IPS-NIHi11 (cell line): Measurements from ENCODE around the gene EML6.
"Not testable (repeated sequence)": the region's sequence is repeated elsewhere in the genome, so short reads cannot be mapped to it uniquely, and the experiment has no call there.

Experiments
- DNase-seq: peaks from one replicate; pipeline ENCODE4 v3.0.0; 2012; ENCODE audit warnings: mixed read lengths, low spot score

EML6 gene

DNA sequence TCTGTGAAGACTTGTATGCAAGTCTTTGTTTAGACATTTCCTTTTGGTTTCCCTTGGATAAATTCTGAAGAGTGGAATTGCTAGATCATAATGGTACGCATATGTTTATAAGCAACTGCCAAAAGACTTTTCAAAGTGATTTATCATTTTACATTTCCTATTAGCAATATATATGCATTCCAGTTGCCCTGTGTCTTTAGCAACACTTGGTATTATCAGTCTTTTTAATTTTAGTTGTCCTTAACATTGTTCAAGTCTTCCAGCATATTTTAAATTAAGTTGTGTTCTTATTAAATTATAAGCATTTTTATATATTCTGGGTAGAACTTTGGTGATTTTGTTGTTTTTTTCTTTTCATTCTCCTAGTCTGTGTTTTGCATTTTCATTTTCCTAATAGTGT is 81.8 kb downstream of the EML6 start:
- DNase-seq: no peak

DNA sequence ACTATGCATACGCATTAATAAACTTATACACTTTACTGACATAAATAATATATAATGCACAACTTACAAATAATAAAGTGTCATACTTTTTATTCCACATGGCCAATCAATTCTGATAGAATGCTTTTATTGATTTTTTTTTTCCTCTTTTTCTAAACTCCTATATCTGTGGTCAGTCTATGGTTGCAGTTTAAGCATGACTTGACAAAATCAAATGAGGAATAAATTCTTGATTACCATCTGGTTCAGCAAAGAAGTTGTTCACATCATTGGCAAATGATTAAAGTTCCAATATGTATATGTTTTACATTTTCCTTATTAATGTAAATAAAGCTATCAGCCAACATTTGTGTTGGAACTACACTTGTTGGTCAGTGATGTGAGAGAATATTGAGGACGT is 83.5 kb downstream of the EML6 start:
- DNase-seq: no peak

DNA sequence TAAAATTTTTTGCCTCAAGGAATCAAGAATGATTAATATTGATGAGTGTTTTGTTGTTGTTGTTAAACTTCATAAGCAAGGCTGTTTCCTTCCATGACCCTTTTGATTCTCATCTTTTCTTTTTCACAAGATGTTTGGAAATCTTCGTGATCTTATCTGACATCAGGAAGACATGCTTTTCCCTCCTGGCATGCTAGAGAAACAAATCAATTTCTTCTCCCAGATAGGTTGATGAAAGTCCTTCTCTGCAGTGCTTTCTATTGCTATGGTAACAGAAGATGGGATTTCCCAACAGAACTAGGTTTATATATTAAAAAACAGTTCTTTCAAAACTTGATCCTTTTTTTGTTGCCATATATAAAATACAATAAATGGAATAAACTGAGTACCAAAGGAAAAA is 85.2 kb downstream of the EML6 start:
- no peak for DNase-seq

DNA sequence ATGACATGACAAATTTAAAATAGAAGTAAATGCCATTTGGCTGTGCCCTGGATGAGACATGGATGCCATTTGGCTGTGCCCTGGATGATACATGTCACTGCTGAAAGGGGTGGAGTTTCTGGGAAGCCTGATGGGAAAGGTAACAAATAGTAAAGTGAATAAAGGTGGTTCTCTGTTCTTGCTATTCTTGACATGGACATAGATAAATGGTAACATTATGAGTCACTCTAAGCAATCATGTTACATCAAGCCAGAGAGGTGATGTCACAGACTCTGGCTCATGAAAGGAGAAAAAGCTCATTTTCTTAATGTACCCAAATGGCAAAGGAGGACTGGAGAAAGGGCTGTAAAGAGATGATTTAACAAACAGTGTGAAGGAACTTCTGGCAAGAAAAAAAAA is 86.4 kb downstream of the EML6 start:
- no peak for DNase-seq

DNA sequence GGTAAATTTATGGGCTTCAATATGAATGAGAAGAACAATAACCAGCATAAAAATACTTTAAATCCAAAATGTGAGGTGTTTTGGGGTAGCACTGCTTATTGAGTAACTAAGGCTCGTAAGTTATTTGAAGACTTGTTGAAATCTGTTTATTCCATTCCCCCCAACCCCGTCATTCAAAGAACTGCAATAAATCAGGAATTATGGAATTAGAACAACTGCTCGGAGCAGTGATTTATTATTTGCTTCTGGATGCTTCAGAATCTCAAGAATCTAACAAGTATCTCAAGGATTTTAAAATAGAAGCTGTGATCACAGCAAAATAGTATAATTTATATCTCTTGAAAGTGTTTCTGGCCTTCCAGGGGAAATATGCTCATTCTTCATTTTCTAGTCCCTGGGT is 86.8 kb downstream of the EML6 start:
- no peak for DNase-seq

DNA sequence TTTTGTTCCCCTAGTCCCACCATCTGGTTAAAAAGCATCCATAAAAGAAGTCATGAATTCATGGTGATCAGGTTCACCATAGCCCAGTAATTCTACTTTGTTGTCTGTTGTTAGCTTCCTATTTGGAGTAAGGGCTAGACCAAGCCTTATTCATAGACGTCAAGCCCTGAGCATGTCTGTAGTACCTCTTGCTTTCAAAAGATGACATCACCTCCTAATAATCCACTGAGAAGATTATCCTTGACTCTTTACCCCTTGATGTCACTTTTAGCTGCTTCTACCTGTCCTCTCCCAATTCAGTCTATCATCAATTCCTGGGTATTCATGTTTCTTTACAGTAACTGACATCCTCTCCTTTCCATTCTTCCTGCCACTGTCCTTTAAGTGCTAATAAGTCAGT is 90.1 kb downstream of the EML6 start:
- DNase-seq: no peak

DNA sequence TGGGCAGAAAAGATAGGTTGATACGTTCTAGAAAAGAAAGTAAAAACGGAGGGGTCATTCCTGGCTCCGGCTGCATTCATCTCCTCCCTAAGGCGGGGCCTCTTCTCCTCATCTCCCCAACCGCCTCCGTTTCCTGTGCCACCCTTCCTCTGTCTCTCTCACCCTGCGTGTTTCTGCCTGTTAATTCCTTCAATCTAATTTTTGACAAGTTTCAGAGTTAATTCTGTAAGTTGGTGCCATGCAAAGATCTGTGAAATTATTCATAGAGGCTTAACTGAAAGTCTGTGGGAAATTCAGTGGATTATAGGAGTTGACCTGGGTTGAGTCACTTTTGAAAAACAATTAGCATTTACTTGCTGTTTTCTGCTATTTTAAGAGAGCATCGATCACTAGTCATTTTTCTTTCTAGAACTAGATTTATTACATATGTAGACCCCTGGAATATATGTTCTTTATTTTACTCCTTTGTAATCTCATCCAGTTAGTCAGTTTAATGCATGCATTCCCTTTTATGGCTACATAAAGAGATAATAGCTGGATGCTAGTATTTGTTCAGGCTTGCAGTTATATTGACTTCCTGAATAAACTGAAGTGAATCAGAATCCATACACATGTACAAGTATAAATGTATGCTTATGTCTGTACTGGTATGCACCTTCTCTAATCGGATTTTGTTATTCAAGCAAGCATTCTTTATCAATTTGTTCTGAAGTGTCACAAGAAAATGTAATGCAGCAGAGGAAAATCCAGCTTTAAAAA is 91.1 kb downstream of the EML6 start:
- DNase-seq: no peak

DNA sequence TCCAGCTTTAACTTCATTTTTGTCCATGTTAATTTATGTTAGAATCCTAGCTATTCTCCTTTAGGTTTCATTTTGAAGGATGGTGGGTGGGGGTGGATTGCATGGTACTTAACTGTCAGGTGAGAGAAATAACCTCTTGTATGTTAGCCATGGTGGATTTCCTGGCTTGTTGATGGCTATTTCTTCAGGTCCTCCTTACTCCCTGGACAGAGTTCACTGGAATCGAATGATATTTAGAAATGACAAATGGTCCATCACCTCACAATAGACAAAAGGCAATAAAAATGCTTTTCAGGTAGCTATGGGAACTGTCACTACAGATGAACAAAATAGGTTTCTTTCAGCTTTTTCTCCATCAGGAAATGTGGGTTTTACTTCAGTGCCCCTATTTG is 91.7 kb downstream of the EML6 start:
- no peak for DNase-seq

DNA sequence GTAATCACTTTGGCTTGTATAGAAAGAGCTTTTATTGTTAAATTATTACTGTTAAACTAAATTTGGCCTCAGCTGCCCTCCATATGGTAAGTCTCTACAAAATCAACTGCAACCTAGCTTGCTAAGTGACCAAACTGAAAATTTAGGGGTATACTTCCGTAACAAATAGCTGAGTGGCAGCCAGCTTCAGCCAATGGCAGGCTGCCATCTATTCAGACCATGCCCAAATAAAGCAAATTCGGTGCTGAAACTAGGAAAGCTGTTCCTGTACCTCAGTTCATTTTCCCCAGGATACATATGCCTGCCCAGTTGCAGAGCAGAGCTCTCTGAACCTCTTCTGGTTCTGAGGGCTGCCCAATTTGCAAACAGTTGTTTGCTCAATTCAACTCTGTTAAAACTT is 94.8 kb downstream of the EML6 start:
- no peak for DNase-seq

DNA sequence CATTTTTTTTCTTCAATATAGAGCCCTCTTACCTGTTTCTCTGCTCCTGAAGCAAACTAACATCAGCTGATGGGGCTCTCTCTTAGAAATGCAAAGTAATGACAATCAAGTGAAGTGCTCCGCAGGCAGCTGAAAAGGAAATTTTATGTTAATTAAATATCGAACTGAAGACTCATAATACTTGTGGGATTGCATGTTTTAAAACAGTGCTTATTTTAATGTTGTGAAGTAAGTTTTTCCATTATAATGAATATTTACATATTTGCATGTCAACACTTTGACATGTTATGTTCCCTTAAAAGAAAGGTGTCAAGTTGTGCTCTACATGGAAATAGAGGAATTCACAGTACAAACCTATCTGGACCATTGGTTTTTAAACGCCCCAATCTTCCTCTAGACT is 97.1 kb downstream of the EML6 start:
- no peak for DNase-seq

DNA sequence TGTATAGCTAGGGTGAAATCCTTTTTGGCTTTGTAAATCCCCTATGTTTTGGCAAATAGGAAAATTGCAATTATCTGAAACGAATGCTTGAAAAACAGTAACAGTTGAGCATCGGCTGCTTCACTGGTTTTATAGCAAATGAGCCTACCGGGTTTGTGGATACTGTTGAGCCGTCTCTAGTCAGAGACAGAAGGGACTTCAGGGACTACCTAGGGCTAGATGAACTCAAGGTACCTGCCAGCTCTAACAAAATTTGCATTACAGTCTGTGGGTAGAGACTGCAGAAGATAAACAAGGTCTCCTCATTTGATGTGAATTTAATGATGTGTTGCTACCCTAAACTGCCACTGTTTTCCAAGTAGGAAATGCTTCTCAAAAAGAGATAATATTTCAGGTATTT is 101.1 kb downstream of the EML6 start:
- no peak for DNase-seq

DNA sequence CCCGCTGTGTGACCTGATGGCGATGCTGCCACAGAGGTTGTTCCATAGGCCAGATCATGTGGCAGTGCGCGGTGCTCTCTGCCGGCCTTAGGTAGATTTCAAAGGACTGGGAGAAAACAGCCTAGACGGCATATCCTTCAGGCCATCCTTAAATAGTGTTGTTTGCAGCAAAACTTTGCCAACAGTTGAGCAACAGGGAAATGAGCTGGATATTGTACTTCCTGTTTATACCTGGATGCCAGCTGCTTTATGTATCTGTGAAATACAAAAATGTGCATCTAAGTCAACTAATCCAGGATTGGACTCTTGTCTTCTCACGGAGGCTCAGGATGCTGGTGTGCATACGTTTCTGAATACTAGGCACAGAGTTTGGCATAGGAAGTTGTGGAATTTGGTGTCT is 107.1 kb downstream of the EML6 start:
- no peak for DNase-seq

DNA sequence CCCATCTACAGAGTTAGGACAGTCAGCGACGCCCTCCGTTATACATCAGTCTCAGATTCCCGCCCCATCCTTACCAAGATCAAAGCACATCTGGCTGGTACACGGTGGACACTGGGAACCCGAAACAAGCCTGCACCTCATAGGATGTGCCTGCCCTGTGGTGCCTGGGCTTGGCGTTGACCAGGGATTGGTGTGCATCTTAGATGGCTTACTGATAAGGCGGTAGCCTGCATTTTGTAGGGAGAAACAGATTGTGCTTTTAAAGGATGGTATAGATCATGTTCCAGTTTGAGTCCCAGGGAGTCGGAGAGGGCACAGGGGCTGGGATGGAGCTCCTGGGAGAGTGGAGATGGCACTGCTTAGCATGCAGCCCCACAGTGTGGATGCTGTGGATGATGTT is 108.0 kb downstream of the EML6 start:
- DNase-seq: no peak

DNA sequence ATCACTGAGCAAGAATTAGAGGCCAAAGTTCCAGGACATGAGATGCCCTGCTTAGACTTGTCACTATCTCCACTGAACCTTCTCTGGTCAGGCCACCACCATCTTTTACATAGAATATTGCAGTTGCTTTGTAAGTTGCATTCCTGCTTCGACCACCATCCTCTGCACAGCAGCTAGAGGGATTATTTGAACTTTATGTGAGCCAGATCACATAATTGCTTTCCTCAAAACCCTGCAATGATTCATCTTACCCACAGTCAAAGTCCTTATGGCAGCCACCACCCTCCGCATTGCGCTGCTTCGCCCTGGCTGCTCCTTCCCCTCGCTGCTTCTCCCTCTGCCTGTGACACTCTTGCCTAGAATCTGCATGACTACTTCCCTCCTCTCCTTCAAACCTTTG is 111.3 kb downstream of the EML6 start:
- DNase-seq: no peak

DNA sequence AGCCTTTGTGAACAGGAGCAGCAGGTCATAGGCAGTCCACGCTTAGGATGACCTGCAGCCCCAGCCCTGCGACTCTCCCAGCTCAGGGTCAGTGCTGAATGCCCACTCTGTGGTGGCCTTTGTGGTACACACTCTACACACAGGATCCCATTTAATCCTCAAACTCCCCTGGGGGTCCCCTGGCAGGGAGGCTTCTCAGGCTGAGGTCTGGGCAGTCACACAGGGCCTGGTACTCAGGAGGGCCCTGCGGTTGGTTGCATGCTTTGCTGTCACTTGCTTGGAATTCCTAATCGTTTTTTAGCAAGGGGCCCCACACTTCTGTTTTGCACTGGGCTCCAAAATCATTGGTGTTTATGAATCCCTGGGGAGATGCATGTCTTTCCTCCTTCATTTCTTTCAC is 113.0 kb downstream of the EML6 start:
- DNase-seq: no peak

DNA sequence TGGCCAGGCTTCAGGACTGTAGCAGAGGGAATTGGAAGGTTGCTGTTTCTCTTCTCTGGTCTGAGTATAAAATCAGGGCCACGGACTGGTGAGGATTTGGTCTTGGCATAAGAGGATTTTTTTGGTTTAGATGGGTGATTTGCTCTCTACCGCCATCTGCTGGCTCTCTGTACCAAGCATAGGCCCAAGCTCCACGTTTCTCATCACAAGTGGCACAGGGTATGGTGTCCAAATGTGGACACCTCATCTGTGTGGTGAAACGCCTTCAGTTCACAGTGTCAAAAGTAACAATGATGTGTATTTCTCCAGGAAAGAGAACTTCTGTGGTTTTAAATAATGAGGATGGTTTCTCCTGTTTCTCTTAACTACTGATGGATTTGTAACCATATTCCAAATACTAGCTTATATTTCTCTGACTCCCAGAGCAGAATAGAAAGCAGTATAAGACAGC is 115.1 kb downstream of the EML6 start:
- DNase-seq: peak; percentile 79

DNA sequence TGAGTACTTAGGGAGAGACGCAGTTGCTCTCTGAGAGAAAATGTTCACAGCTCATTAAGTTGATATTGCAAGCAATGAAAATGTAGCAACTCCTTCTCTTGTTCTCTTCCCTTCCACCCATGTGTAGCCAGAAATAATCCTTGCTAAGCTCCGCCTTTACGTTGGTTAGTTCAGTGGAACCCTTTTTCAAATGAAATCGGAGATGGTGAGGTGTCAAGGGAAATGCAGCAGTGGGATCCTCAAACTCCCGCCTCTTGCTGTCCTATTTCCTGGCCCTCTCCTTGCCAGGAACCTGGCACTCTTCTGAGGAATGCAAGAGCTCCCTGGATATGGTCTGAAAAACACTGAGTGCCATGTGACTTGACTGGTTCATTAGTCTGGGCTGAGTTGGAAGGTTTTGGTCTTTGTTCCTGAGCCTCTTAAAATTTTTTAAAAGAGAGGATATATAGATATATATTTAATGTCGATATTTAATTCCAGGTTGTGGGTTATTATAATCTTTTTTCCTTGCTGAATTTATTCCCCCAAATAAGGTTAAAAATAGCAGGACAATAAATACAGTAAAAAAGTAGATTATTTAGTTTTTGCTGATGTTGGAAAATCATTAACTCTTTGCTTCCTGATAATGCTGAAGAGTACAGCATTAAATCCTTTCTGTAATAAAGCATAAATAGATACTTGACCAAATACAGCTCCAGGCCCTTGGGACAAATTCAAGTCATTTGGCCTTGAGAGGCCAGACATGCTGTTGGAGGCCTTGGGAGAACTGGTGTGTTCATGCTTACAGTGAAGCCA is 116.2 kb downstream of the EML6 start:
- peak; percentile 22 for DNase-seq

DNA sequence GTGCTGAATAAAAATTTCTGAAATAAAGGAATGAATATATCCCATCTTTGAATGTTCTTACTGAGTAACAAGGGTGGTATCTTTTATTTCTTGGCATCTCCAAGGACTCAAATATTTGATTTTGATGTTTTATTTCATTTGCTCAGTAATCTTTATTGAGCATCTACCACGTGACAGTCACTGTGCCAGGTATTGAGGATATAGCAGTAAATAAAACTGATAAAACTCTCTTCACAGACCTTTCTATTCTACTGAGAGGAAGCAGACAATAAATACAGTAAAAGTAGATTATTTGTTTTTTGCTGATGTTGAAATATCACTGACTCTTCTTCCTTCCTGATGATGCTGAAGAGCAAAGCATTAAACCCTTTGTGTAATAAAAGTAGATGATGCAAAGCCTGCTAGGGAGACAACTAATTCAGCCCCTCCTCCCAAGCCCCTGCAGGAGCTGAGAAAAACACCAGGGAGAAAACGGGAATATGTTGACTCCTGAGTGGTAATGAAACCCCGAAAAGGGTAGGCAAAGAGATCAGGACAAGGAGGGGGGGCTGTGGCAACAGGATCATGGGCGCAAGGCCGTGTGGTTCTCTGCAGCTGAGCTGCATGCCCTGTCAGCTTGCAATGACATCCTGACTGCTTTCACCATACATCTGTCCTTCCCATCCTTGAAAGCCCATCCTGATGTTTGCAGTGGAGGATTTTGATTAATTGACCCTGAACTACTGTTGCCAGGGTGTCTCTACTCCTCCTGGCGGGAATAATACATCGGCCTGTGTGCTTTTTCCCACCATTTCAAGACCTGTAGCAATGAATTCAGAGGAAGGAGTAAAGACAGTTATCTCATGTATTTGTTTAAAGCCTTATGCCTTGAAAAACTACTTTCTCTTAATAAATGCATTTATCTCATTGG is 117.4 kb downstream of the EML6 start:
- no peak for DNase-seq

DNA sequence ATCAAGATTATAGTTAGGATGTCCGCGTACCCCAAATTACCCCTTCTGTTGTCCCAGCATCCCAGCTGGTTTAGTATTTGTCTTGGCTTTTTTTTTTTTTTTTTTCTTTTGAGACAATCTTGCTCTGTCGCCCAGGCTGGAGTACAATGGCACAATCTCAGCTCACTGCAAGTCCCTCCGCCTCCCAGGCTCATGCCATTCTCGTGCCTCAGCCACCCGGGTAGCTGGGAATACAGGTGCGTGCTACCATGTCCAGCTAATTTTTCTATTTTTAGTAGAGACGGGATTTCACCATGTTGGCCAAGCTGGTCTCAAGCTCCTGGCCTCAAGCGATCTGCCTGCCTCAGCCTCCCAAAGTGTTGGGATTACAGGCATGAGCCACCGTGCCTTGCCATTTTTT is 118.0 kb downstream of the EML6 start:
- DNase-seq: not testable (repeated sequence)

DNA sequence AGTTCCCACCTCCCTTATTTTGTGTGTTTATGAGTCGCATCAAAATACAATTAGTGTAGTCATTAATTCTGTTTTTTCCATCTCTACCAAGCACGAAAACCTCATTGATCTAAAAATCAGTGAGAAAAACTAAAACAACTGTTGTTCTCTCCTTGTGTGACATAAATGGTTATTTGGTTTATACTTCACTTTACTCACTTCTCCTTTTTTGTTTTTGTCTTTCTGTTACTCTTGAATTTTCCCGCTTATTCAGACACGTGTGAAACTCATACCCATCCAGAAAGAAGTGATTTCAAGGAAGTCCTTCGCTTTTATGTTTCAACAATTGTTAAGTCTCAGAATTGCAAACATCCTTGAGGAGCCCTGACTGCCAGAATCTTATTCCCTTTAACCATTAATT is 121.6 kb downstream of the EML6 start:
- DNase-seq: no peak

DNA sequence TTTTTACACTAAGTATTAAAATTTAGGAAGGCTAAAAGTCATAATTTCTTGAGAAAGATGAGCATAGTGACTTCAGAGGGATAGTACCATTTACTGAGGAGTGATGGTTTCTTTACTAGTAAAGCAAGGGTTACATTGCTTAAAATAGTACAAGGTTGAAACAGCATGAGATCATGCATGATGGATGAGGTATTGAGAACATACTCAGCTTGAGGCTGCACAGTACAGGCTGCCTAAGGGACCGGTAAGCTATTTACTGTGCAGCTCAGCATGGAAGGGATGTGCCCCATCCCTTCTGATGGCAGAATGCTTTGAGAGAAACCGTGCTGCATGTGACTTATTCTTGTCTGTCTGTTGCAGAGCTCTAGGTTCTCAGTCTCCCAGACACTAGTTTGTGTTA is 122.1 kb downstream of the EML6 start:
- no peak for DNase-seq
